Parathyroid adenoma (tissue), 2 donors: Measurements from ENCODE around the gene DBH.
A peak's percentile ranks its signal among the peaks of the same experiment; 100 is the strongest.

ENCODE experiments used
- H2AFZ ChIP-seq: fragments of 300-600 bp; sonication (generic); one replicate; pipeline ENCODE4 v1.7.0; 2017; ENCODE audit warnings: antibody characterized with exemption, mild to moderate bottlenecking
- H3K27ac ChIP-seq: fragments of 300-600 bp; sonication (generic); one replicate; pipeline ENCODE4 v1.7.0; 2017
- H3K27me3 ChIP-seq: fragments of 300-600 bp; sonication (generic); one replicate; pipeline ENCODE4 v1.7.0; 2017; ENCODE audit warnings: low read length; ENCODE audit not compliant: control insufficient read depth, insufficient read depth
- H3K36me3 ChIP-seq: fragments of 300-600 bp; sonication (generic); one replicate; pipeline ENCODE4 v1.7.0; 2017; ENCODE audit warnings: low read length; ENCODE audit not compliant: control insufficient read depth, insufficient read depth
- H3K4me1 ChIP-seq: fragments of 300-600 bp; sonication (generic); one replicate; pipeline ENCODE4 v1.7.0; 2017; ENCODE audit warnings: control low read depth
- H3K4me2 ChIP-seq: fragments of 300-600 bp; sonication (generic); one replicate; pipeline ENCODE4 v1.7.0; 2017; ENCODE audit warnings: low read length
- H3K4me3 ChIP-seq: fragments of 300-600 bp; sonication (generic); one replicate; pipeline ENCODE4 v1.7.0; 2017; ENCODE audit warnings: low read depth, low read length
- H3K79me2 ChIP-seq: fragments of 300-600 bp; sonication (generic); one replicate; pipeline ENCODE4 v1.7.0; 2017; ENCODE audit warnings: control low read depth
- H3K9ac ChIP-seq: fragments of 300-600 bp; sonication (generic); one replicate; pipeline ENCODE4 v1.7.0; 2017; ENCODE audit warnings: mild to moderate bottlenecking
- H3K9me3 ChIP-seq: fragments of 300-600 bp; sonication (generic); one replicate; pipeline ENCODE4 v1.7.0; 2017; ENCODE audit warnings: low read length; ENCODE audit not compliant: control insufficient read depth
- CTCF ChIP-seq: fragments of 300-600 bp; sonication (generic); IDR thresholded peaks from one replicate; pipeline ENCODE4 v1.7.0; 2017; ENCODE audit warnings: antibody characterized with exemption, mild to moderate bottlenecking
- donor health status: primary hyperparathyroidism.

The DBH gene

GRCh38 chr9:133634081-133634691 is 2.0 kb upstream of the DBH start:
- Histone ChIP-seq H3K27ac (no peak overlapping the region), H3K27me3 (no peaks in the 10 kb centered on the region)
- no peak for TF ChIP-seq CTCF

GRCh38 chr9:133635098-133635497 is 1.1 kb upstream of the DBH start:
- H3K36me3 ChIP-seq, result no peaks in the 10 kb centered on the region
- no peaks in the 10 kb centered on the region for H3K79me2 ChIP-seq
- no peak for TF ChIP-seq CTCF
- no peak overlapping the region for H3K4me2 ChIP-seq
- no peak overlapping the region for H2AFZ ChIP-seq
- H3K9me3 ChIP-seq, result no peaks in the 10 kb centered on the region
- H3K4me3 ChIP-seq, result no peak overlapping the region
- no peaks in the 10 kb centered on the region for H3K27me3 ChIP-seq
- H3K27ac ChIP-seq, result no peak overlapping the region
- peaks cover 4% of the 10 kb centered on the region for H3K4me1 ChIP-seq
- no peak overlapping the region for H3K9ac ChIP-seq

More at GRCh38 chr9:133634081-133634691, 2.0 kb upstream of the DBH start:
- Histone ChIP-seq H3K4me2 (no peak overlapping the region), H2AFZ (peak overlapping the region; percentile 38), H3K9me3 (no peaks in the 10 kb centered on the region), H3K79me2 (no peaks in the 10 kb centered on the region), H3K4me1 (peaks cover 4% of the 10 kb centered on the region), H3K36me3 (no peaks in the 10 kb centered on the region), H3K9ac (no peak overlapping the region), H3K4me3 (no peak overlapping the region)

- no peaks in the 10 kb centered on the region for H3K27me3 ChIP-seq
- no peak overlapping the region for H3K9ac ChIP-seq
- no peak overlapping the region for H3K4me2 ChIP-seq
- H3K27ac ChIP-seq, result no peak overlapping the region
- H3K36me3 ChIP-seq, result no peaks in the 10 kb centered on the region
- H2AFZ ChIP-seq, result no peak overlapping the region
- no peak overlapping the region for H3K4me3 ChIP-seq
- peaks cover 4% of the 10 kb centered on the region for H3K4me1 ChIP-seq
- no peaks in the 10 kb centered on the region for H3K9me3 ChIP-seq
- H3K79me2 ChIP-seq, result no peaks in the 10 kb centered on the region
- TF ChIP-seq CTCF, result no peak
Observed at GRCh38 chr9:133636902-133637301, 739 bp downstream of the DBH start.

- Histone ChIP-seq H3K36me3 (no peaks in the 10 kb centered on the region), H3K9me3 (no peaks in the 10 kb centered on the region), H3K4me2 (no peak overlapping the region), H3K4me1 (peaks cover 4% of the 10 kb centered on the region), H3K4me3 (no peak overlapping the region), H3K9ac (no peak overlapping the region), H2AFZ (no peak overlapping the region), H3K27me3 (no peaks in the 10 kb centered on the region), H3K27ac (no peak overlapping the region), H3K79me2 (no peaks in the 10 kb centered on the region)
- TF ChIP-seq CTCF, result no peak
Observed at GRCh38 chr9:133637451-133638055, 1.4 kb downstream of the DBH start.

GRCh38 chr9:133638076-133638475 is 1.9 kb downstream of the DBH start:
- no peak overlapping the region for H3K4me2 ChIP-seq
- no peaks in the 10 kb centered on the region for H3K36me3 ChIP-seq
- peaks cover 4% of the 10 kb centered on the region for H3K4me1 ChIP-seq
- no peaks in the 10 kb centered on the region for H3K79me2 ChIP-seq
- H3K9me3 ChIP-seq, result no peaks in the 10 kb centered on the region
- no peak for TF ChIP-seq CTCF
- no peaks in the 10 kb centered on the region for H3K27me3 ChIP-seq
- H3K9ac ChIP-seq, result no peak overlapping the region
- no peak overlapping the region for H2AFZ ChIP-seq
- no peak overlapping the region for H3K27ac ChIP-seq
- H3K4me3 ChIP-seq, result no peak overlapping the region
